ENCODE measurements around the gene FARP2. TPM values are rescaled to one million over a fixed set of nuclear protein-coding genes. Genes with fewer than 3 reads are reported as not detected.
"Not testable (repeated sequence)": the region's sequence is repeated elsewhere in the genome, so short reads cannot be mapped to it uniquely, and the experiment has no call there.

FARP2 gene
- total RNA-seq, 1 donor from 2014 or later: 31.8 TPM

- no peaks in the 10 kb centered on the region for H3K27me3 ChIP-seq (ENCODE audit: control insufficient read depth, insufficient read depth, low read length)
- no peak for TF ChIP-seq CTCF (IDR thresholded peaks at IDR 0.05; ENCODE audit: insufficient read depth, low read length, poor library complexity, severe bottlenecking)
- H3K36me3 ChIP-seq (ENCODE audit: control insufficient read depth, insufficient read depth, low read length): no peaks in the 10 kb centered on the region
- H3K4me3 ChIP-seq (ENCODE audit: low read depth, low read length): no peak overlapping the region
- DNase-seq (ENCODE audit: low read depth): no peak
These were observed 19.2 kb downstream of the FARP2 start for GRCh38 chr2:241375300-241375699.

- no peak for TF ChIP-seq CTCF (IDR thresholded peaks at IDR 0.05; ENCODE audit: insufficient read depth, low read length, poor library complexity, severe bottlenecking)
- Histone ChIP-seq H3K4me3 (ENCODE audit: low read depth, low read length) (no peak overlapping the region), H3K27me3 (ENCODE audit: control insufficient read depth, insufficient read depth, low read length) (no peaks in the 10 kb centered on the region), H3K36me3 (ENCODE audit: control insufficient read depth, insufficient read depth, low read length) (no peaks in the 10 kb centered on the region)
- no peak for DNase-seq (ENCODE audit: low read depth)
These were observed 20.7 kb downstream of the FARP2 start for GRCh38 chr2:241376808-241377207.

GRCh38 chr2:241378816-241379215 lies 22.7 kb downstream of the FARP2 start:
- H3K4me3 ChIP-seq (ENCODE audit: low read depth, low read length): no peak overlapping the region
- H3K36me3 ChIP-seq (ENCODE audit: control insufficient read depth, insufficient read depth, low read length): peaks cover 2% of the 10 kb centered on the region
- no peaks in the 10 kb centered on the region for H3K27me3 ChIP-seq (ENCODE audit: control insufficient read depth, insufficient read depth, low read length)
- no peak for DNase-seq (ENCODE audit: low read depth)
- TF ChIP-seq CTCF (IDR thresholded peaks at IDR 0.05; ENCODE audit: insufficient read depth, low read length, poor library complexity, severe bottlenecking): no peak

GRCh38 chr2:241379481-241380480 lies 23.7 kb downstream of the FARP2 start:
- Histone ChIP-seq H3K27me3 (ENCODE audit: control insufficient read depth, insufficient read depth, low read length) (no peaks in the 10 kb centered on the region), H3K4me3 (ENCODE audit: low read depth, low read length) (no peak overlapping the region), H3K36me3 (ENCODE audit: control insufficient read depth, insufficient read depth, low read length) (peaks cover 2% of the 10 kb centered on the region)
- TF ChIP-seq CTCF (IDR thresholded peaks at IDR 0.05; ENCODE audit: insufficient read depth, low read length, poor library complexity, severe bottlenecking): no peak
- no peak for DNase-seq (ENCODE audit: low read depth)

GRCh38 chr2:241381872-241382271 lies 25.8 kb downstream of the FARP2 start:
- H3K4me3 ChIP-seq (ENCODE audit: low read depth, low read length): no peak overlapping the region
- no peak for DNase-seq (ENCODE audit: low read depth)

GRCh38 chr2:241385450-241385849 lies 29.4 kb downstream of the FARP2 start:
- not testable (repeated sequence) for H3K36me3 ChIP-seq (ENCODE audit: control insufficient read depth, insufficient read depth, low read length); H3K4me3 ChIP-seq (ENCODE audit: low read depth, low read length); DNase-seq (ENCODE audit: low read depth)

More at GRCh38 chr2:241381872-241382271, 25.8 kb downstream of the FARP2 start:
- Histone ChIP-seq H3K27me3 (ENCODE audit: control insufficient read depth, insufficient read depth, low read length) (no peaks in the 10 kb centered on the region), H3K36me3 (ENCODE audit: control insufficient read depth, insufficient read depth, low read length) (peaks cover 2% of the 10 kb centered on the region)
- no peak for TF ChIP-seq CTCF (IDR thresholded peaks at IDR 0.05; ENCODE audit: insufficient read depth, low read length, poor library complexity, severe bottlenecking)

More at GRCh38 chr2:241385450-241385849, 29.4 kb downstream of the FARP2 start:
- H3K27me3 ChIP-seq (ENCODE audit: control insufficient read depth, insufficient read depth, low read length): not testable (repeated sequence)

Measured in kidney epithelial cell (primary cell).